ENCODE data around the gene GGT5.

- TF ChIP-seq CTCF (IDR thresholded peaks at IDR 0.05) (no peak), POLR2AphosphoS5 (IDR thresholded peaks at IDR 0.05) (no peak)
Observed at GRCh38 chr22:24178502-24179440, 66.1 kb downstream of the GGT5 start.
